ENCODE results near the gene SSR4. TPM values are rescaled to one million over a fixed set of nuclear protein-coding genes. Genes with fewer than 3 reads are reported as not detected.

SSR4 gene
- polyA plus RNA-seq, 2 of the 4 experiments (the other 2 are of a cell fraction), result 212 to 352 TPM

- ChIA-PET POLR2A (no interaction called here), CTCF (interaction anchor here (0.7 to 3.4 kb wide), 4 partner anchors 11 to 199 kb away, joined by 3 to 17 read pairs (median 8); no protein-coding TSS in a partner anchor)
- no peak for ATAC-seq
- no peak overlapping the region for H3K4me3 ChIP-seq
- TF ChIP-seq CHD2 (IDR thresholded peaks at IDR 0.05; ENCODE audit: low read length, partially characterized antibody) (no peak), FOXS1 (CRISPR knock-in tag; IDR thresholded peaks at IDR 0.05) (no peak), SREBF2 (IDR thresholded peaks at IDR 0.05) (no peak), EHF (CRISPR knock-in tag; IDR thresholded peaks at IDR 0.05) (no peak), HES2 (IDR thresholded peaks at IDR 0.05) (no peak), JUN (IDR thresholded peaks at IDR 0.05) (no peak), HEYL (CRISPR knock-in tag; IDR thresholded peaks at IDR 0.05) (no peak)
- TF ChIP-seq, protein P1, sequence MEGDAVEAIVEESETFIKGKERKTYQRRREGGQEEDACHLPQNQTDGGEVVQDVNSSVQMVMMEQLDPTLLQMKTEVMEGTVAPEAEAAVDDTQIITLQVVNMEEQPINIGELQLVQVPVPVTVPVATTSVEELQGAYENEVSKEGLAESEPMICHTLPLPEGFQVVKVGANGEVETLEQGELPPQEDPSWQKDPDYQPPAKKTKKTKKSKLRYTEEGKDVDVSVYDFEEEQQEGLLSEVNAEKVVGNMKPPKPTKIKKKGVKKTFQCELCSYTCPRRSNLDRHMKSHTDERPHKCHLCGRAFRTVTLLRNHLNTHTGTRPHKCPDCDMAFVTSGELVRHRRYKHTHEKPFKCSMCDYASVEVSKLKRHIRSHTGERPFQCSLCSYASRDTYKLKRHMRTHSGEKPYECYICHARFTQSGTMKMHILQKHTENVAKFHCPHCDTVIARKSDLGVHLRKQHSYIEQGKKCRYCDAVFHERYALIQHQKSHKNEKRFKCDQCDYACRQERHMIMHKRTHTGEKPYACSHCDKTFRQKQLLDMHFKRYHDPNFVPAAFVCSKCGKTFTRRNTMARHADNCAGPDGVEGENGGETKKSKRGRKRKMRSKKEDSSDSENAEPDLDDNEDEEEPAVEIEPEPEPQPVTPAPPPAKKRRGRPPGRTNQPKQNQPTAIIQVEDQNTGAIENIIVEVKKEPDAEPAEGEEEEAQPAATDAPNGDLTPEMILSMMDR (IDR thresholded peaks at IDR 0.05), result no peak
- H3K4me2 ChIP-seq, result no peak overlapping the region
- no peak for FAIRE-seq
- DNase-seq (ENCODE audit: low read depth in 1 of 2, low spot score in 1 of 2), result no peak
- no peaks in the 10 kb centered on the region for H3K9me3 ChIP-seq
- peaks cover 16% of the 10 kb centered on the region; the same call in 2 of the 3 replicates for H3K4me1 ChIP-seq
- 82% methylated on average over 6 of the region's 22 CpGs for WGBS (ENCODE audit: missing lambda C conversion rate)
- H3K27ac ChIP-seq, result no peak overlapping the region
Measured at GRCh38 chrX:153768311-153769157, 25.9 kb upstream of the SSR4 start.

GRCh38 chrX:153769158-153769864 is 25.2 kb upstream of the SSR4 start:
- TF ChIP-seq EHF (CRISPR knock-in tag; IDR thresholded peaks at IDR 0.05), result no peak
- TF ChIP-seq HOXB13 (CRISPR knock-in tag; IDR thresholded peaks at IDR 0.05; ENCODE audit: low read depth), result no peak
- TF ChIP-seq ESRRA (IDR thresholded peaks at IDR 0.05; ENCODE audit: borderline replicate concordance, low read length), result no peak
- no peak for TF ChIP-seq EHMT2 (IDR thresholded peaks at IDR 0.05; ENCODE audit: low read depth)
- no peak for TF ChIP-seq HOXA7 (CRISPR knock-in tag; IDR thresholded peaks at IDR 0.05)
- TF ChIP-seq CBX2 (IDR thresholded peaks at IDR 0.05; ENCODE audit: borderline replicate concordance, low read depth), result no peak
- no peak for TF ChIP-seq HDAC2 (IDR thresholded peaks at IDR 0.05)
- TF ChIP-seq NR3C1 (IDR thresholded peaks at IDR 0.05), result no peak
- TF ChIP-seq RCOR1 (IDR thresholded peaks at IDR 0.05; ENCODE audit: low read depth, low read length), result no peak
- TF ChIP-seq GATA3 (IDR thresholded peaks at IDR 0.05; ENCODE audit: borderline replicate concordance), result no peak
- TF ChIP-seq CHD4 (IDR thresholded peaks at IDR 0.05; ENCODE audit: borderline replicate concordance), result no peak
- TF ChIP-seq, protein P2, sequence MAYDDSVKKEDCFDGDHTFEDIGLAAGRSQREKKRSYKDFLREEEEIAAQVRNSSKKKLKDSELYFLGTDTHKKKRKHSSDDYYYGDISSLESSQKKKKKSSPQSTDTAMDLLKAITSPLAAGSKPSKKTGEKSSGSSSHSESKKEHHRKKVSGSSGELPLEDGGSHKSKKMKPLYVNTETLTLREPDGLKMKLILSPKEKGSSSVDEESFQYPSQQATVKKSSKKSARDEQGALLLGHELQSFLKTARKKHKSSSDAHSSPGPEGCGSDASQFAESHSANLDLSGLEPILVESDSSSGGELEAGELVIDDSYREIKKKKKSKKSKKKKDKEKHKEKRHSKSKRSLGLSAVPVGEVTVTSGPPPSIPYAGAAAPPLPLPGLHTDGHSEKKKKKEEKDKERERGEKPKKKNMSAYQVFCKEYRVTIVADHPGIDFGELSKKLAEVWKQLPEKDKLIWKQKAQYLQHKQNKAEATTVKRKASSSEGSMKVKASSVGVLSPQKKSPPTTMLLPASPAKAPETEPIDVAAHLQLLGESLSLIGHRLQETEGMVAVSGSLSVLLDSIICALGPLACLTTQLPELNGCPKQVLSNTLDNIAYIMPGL (CRISPR knock-in tag; IDR thresholded peaks at IDR 0.05; ENCODE audit: borderline replicate concordance), result no peak
- no peak for TF ChIP-seq HEYL (CRISPR knock-in tag; IDR thresholded peaks at IDR 0.05)
- DNase-seq (ENCODE audit: low read depth in 1 of 2, low spot score in 1 of 2), result no peak
- 85% methylated on average over 11 of the region's 23 CpGs for WGBS (ENCODE audit: missing lambda C conversion rate)
- Histone ChIP-seq H3K4me3 (no peak overlapping the region), H3K4me2 (no peak overlapping the region), H3K27ac (no peak overlapping the region), H3K4me1 (peaks cover 14% of the 10 kb centered on the region; the same call in 2 of the 3 replicates), H3K9me3 (no peaks in the 10 kb centered on the region)
- FAIRE-seq, result no peak
- no peak for ATAC-seq
- ChIA-PET CTCF (interaction anchor here (2.2 to 2.3 kb wide), 2 partner anchors 10 to 154 kb away, joined by 7 to 8 read pairs; no protein-coding TSS in a partner anchor), POLR2A (no interaction called here)

Data from A549 (cell line).